ENCODE measurements around the gene POU6F2.

GRCh38 chr7:39338716-39339115, 361.0 kb downstream of the POU6F2 start:
- TF ChIP-seq, protein P1, sequence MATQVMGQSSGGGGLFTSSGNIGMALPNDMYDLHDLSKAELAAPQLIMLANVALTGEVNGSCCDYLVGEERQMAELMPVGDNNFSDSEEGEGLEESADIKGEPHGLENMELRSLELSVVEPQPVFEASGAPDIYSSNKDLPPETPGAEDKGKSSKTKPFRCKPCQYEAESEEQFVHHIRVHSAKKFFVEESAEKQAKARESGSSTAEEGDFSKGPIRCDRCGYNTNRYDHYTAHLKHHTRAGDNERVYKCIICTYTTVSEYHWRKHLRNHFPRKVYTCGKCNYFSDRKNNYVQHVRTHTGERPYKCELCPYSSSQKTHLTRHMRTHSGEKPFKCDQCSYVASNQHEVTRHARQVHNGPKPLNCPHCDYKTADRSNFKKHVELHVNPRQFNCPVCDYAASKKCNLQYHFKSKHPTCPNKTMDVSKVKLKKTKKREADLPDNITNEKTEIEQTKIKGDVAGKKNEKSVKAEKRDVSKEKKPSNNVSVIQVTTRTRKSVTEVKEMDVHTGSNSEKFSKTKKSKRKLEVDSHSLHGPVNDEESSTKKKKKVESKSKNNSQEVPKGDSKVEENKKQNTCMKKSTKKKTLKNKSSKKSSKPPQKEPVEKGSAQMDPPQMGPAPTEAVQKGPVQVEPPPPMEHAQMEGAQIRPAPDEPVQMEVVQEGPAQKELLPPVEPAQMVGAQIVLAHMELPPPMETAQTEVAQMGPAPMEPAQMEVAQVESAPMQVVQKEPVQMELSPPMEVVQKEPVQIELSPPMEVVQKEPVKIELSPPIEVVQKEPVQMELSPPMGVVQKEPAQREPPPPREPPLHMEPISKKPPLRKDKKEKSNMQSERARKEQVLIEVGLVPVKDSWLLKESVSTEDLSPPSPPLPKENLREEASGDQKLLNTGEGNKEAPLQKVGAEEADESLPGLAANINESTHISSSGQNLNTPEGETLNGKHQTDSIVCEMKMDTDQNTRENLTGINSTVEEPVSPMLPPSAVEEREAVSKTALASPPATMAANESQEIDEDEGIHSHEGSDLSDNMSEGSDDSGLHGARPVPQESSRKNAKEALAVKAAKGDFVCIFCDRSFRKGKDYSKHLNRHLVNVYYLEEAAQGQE (IDR thresholded peaks at IDR 0.05; ENCODE audit: low read depth): peak; percentile 65
- TF ChIP-seq TCF12 (IDR thresholded peaks at IDR 0.05; ENCODE audit: low read depth): no peak
- no peak for TF ChIP-seq CEBPB (IDR thresholded peaks at IDR 0.05)
